GM23248 (cell line): ENCODE data around the gene RAMAC.

ENCODE experiments used
- EZH2 ChIP-seq: fragments of 200-600 bp; sonication (generic); IDR thresholded peaks from 2 replicates; pipeline ENCODE4 v1.6.1; 2018; ENCODE audit warnings: antibody characterized with exemption, mild to moderate bottlenecking; ENCODE audit not compliant: insufficient read depth, poor library complexity, severe bottlenecking
- EZH2phosphoT487 ChIP-seq: fragments of 200-600 bp; sonication (generic); IDR thresholded peaks from 2 replicates; pipeline ENCODE4 v1.6.1; 2018; ENCODE audit warnings: antibody characterized with exemption, moderate library complexity, mild to moderate bottlenecking, low read depth; ENCODE audit not compliant: insufficient read depth

DNA sequence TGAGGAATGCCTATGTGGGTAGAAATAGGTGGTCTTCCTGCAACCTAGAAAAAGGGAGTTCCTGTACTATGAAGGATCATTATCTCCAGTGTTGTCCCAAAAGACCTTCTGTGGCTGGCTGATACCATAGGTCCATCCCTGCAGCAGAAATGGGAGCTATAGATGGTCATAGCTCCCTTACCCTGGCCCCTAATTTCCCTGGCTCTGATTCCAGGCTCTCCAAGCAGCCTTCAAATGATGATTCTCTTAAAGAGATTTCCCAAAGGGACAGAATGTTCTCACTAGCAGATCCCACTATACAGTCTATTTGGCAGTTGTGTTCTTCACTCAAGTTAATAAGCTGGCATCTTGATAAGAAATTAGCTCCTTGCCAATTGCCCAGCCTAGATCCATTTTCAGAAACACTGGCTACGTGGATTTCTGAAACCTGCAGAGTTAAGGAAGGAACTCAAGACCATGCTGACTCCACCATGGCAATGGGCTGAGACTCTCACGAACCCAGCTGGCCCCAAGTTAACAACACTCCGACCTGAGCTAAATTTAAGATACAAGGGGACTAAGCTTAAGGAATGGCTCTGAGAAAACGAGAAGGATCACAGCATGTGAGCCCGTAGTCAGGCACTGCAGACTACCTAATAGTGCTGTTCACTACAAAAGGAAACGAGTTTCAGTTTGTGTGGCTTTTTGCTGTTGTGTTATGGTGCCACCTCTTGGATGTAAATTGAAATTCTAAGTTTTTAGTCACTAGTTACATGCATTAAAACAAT lies 14.1 kb downstream of the RAMAC start:
- TF ChIP-seq EZH2phosphoT487 (no peak), EZH2 (no peak)
